ENCODE data around the gene CDK5RAP3. TPM values are rescaled to one million over a fixed set of nuclear protein-coding genes. Genes with fewer than 3 reads are reported as not detected.

The CDK5RAP3 gene
- total and polyA plus RNA-seq, 2 of the 13 experiments (the other 11 are each of a cell fraction or from before 2014, with no cell fraction given): 128 to 154 TPM

DNA sequence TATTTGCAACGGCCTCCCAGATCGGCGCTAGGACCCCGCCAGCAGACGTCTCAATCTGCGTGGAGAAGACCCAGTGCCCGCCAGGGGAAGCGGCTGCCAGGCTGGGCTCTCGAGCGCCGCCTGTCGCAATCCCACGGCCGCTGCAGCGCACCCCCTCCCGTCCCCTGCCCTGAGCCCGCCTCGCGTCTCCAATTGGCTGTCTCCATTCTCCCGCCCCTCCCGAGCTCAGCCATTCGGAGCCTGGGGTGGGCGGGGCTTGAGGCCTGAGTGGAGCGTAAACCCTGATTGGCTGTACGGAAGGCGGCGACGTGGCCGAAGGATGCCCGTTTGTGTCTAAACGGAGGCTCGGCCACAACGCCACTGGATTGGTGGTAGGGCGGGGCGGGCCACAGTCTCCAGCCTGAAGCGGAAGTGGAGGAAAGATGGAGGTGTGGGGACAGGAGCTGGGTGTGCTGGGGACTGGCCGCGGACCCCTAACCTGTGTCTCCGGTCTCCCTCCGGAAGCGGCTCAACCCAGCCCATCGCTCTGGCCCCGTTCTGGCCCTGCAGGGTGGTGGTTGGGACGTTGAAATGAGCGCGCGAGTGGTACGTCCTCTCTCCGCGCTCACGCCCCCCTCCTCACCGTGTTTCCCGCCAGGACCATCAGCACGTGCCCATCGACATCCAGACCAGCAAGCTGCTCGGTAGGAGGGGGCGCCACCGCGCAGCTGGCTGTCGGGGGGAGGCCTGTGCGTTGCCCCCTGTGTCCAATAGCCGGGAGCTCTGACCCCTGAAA lies at the start of gene CDK5RAP3 (continued):
- TF ChIP-seq ZFX (CRISPR knock-in tag; IDR thresholded peaks at IDR 0.05; ENCODE audit: low read depth) (peak; percentile 84), SKI (IDR thresholded peaks at IDR 0.05; ENCODE audit: partially characterized antibody) (peak; percentile 86), CBX2 (IDR thresholded peaks at IDR 0.05; ENCODE audit: low read depth, low read length) (no peak), CBX2 (CRISPR knock-in tag; IDR thresholded peaks at IDR 0.05; ENCODE audit: low read depth) (0 out of 2 replicates have a peak, but pooled peaks have one; percentile 57), PHF8 (CRISPR knock-in tag; IDR thresholded peaks at IDR 0.05) (peak; percentile 91), ZNF766 (CRISPR knock-in tag; IDR thresholded peaks at IDR 0.05; ENCODE audit: borderline replicate concordance) (peak; percentile 91; the same call in 1 of the 2 replicates), ZSCAN22 (CRISPR knock-in tag; IDR thresholded peaks at IDR 0.05) (peak; percentile 37; the same call in 1 of the 2 replicates), RNF2 (conservative IDR thresholded peaks at IDR 0.05; ENCODE audit: low read depth) (peak; percentile 100), HDAC6 (IDR thresholded peaks at IDR 0.05; ENCODE audit: low read depth, low read length) (no peak), ZSCAN30 (CRISPR knock-in tag; IDR thresholded peaks at IDR 0.05) (peak; percentile 48; the same call in 1 of the 2 replicates), CBFB (CRISPR knock-in tag; IDR thresholded peaks at IDR 0.05) (no peak; the same call in 1 of the 2 replicates), ETV6 (CRISPR knock-in tag; conservative IDR thresholded peaks at IDR 0.05) (peak; percentile 89), ELF4 (CRISPR knock-in tag; IDR thresholded peaks at IDR 0.05; ENCODE audit: borderline replicate concordance) (peak; percentile 99), MYNN (CRISPR knock-in tag; IDR thresholded peaks at IDR 0.05; ENCODE audit: low read depth) (peak; percentile 95), ADNP (CRISPR knock-in tag; IDR thresholded peaks at IDR 0.05) (peak; percentile 40; the same call in 1 of the 2 replicates), ZNF816 (CRISPR knock-in tag; IDR thresholded peaks at IDR 0.05; ENCODE audit: borderline replicate concordance) (peak; percentile 94; the same call in 1 of the 2 replicates)
- TF ChIP-seq, protein P1, sequence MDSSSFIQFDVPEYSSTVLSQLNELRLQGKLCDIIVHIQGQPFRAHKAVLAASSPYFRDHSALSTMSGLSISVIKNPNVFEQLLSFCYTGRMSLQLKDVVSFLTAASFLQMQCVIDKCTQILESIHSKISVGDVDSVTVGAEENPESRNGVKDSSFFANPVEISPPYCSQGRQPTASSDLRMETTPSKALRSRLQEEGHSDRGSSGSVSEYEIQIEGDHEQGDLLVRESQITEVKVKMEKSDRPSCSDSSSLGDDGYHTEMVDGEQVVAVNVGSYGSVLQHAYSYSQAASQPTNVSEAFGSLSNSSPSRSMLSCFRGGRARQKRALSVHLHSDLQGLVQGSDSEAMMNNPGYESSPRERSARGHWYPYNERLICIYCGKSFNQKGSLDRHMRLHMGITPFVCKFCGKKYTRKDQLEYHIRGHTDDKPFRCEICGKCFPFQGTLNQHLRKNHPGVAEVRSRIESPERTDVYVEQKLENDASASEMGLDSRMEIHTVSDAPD (CRISPR knock-in tag; IDR thresholded peaks at IDR 0.05): peak; percentile 93
- TF ChIP-seq, protein P2, sequence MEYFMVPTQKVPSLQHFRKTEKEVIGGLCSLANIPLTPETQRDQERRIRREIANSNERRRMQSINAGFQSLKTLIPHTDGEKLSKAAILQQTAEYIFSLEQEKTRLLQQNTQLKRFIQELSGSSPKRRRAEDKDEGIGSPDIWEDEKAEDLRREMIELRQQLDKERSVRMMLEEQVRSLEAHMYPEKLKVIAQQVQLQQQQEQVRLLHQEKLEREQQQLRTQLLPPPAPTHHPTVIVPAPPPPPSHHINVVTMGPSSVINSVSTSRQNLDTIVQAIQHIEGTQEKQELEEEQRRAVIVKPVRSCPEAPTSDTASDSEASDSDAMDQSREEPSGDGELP (IDR thresholded peaks at IDR 0.05; ENCODE audit: borderline replicate concordance, low read depth): peak; percentile 29; the same call in 1 of the 2 replicates
- TF ChIP-seq, protein P3, sequence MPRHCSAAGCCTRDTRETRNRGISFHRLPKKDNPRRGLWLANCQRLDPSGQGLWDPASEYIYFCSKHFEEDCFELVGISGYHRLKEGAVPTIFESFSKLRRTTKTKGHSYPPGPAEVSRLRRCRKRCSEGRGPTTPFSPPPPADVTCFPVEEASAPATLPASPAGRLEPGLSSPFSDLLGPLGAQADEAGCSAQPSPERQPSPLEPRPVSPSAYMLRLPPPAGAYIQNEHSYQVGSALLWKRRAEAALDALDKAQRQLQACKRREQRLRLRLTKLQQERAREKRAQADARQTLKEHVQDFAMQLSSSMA (CRISPR knock-in tag; IDR thresholded peaks at IDR 0.05): no peak; the same call in 1 of the 2 replicates
- TF ChIP-seq, protein P4, sequence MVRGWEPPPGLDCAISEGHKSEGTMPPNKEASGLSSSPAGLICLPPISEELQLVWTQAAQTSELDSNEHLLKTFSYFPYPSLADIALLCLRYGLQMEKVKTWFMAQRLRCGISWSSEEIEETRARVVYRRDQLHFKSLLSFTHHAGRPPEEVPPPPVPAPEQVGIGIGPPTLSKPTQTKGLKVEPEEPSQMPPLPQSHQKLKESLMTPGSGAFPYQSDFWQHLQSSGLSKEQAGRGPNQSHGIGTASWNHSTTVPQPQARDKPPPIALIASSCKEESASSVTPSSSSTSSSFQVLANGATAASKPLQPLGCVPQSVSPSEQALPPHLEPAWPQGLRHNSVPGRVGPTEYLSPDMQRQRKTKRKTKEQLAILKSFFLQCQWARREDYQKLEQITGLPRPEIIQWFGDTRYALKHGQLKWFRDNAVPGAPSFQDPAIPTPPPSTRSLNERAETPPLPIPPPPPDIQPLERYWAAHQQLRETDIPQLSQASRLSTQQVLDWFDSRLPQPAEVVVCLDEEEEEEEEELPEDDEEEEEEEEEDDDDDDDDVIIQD (CRISPR knock-in tag; IDR thresholded peaks at IDR 0.05; ENCODE audit: low read depth): peak; percentile 74
- TF ChIP-seq, protein P5, sequence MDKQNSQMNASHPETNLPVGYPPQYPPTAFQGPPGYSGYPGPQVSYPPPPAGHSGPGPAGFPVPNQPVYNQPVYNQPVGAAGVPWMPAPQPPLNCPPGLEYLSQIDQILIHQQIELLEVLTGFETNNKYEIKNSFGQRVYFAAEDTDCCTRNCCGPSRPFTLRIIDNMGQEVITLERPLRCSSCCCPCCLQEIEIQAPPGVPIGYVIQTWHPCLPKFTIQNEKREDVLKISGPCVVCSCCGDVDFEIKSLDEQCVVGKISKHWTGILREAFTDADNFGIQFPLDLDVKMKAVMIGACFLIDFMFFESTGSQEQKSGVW (CRISPR knock-in tag; IDR thresholded peaks at IDR 0.05; ENCODE audit: borderline replicate concordance): no peak
- TF ChIP-seq, protein P6, sequence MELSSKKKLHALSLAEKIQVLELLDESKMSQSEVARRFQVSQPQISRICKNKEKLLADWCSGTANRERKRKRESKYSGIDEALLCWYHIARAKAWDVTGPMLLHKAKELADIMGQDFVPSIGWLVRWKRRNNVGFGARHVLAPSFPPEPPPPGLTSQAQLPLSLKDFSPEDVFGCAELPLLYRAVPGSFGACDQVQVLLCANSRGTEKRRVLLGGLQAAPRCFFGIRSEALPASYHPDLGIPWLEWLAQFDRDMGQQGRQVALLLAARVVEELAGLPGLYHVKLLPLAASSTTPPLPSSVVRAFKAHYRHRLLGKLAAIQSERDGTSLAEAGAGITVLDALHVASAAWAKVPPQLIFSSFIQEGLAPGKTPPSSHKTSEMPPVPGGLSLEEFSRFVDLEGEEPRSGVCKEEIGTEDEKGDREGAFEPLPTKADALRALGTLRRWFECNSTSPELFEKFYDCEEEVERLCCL (CRISPR knock-in tag; IDR thresholded peaks at IDR 0.05; ENCODE audit: borderline replicate concordance): peak; percentile 93
